ENCODE results near the gene TPRG1. TPM values are rescaled to one million over a fixed set of nuclear protein-coding genes. Genes with fewer than 3 reads are reported as not detected.

The TPRG1 gene
- polyA plus RNA-seq, 1 donor (not counting 4 experiments of a cell fraction or from before 2014, with no cell fraction given): 1.5 TPM

DNA sequence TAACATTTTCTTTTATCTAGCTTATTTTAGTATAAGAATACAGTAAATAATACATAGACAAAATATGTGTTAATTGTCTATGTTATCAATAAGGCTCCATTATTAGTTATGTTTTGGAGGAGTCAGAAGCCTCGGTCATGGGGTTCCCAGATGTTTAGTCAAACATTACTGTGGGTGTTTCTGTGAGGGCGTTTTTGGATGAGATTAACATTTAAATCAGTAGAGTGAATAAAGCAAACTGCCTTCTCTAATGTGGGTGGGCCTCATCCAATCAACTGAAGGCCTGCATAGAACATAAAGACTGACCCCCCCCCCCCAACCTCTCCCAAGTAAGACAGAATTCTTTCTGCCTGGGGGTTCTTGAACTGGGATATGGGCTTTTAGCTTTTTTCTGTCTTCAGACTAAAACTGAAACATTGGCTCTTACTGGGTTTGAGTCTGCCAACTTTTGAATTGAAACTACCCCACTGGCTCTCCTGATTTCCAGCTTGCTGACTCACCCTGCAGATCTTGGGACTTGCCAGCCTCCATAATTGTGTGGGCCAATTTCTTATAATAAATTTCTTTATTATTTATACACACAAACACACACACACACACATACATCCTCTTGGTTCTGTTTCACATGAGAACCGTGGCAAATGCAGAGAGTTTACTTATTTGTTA lies 192.0 kb downstream of the TPRG1 start:
- no peak for DNase-seq (ENCODE audit: low read depth, low spot score)
- no peak overlapping the region for H3K4me2 ChIP-seq (ENCODE audit: control insufficient read depth, extremely low read depth, insufficient read depth, low read depth, low read length)
- TF ChIP-seq, protein P1, sequence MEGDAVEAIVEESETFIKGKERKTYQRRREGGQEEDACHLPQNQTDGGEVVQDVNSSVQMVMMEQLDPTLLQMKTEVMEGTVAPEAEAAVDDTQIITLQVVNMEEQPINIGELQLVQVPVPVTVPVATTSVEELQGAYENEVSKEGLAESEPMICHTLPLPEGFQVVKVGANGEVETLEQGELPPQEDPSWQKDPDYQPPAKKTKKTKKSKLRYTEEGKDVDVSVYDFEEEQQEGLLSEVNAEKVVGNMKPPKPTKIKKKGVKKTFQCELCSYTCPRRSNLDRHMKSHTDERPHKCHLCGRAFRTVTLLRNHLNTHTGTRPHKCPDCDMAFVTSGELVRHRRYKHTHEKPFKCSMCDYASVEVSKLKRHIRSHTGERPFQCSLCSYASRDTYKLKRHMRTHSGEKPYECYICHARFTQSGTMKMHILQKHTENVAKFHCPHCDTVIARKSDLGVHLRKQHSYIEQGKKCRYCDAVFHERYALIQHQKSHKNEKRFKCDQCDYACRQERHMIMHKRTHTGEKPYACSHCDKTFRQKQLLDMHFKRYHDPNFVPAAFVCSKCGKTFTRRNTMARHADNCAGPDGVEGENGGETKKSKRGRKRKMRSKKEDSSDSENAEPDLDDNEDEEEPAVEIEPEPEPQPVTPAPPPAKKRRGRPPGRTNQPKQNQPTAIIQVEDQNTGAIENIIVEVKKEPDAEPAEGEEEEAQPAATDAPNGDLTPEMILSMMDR (optimal IDR thresholded peaks at IDR 0.05 in 1 of 3, IDR thresholded peaks at IDR 0.05 in 1 of 3, conservative IDR thresholded peaks at IDR 0.05 in 1 of 3; ENCODE audit: extremely low read depth in 1 of 3, insufficient read depth in 2 of 3, low read length in 3 of 3): no peak
- TF ChIP-seq EZH2 (IDR thresholded peaks at IDR 0.05; ENCODE audit: low read length): no peak
- no peaks in the 10 kb centered on the region for H3K9me1 ChIP-seq (ENCODE audit: control insufficient read depth, extremely low read depth, insufficient read depth, low read length)
- no peak overlapping the region for H2AFZ ChIP-seq (ENCODE audit: control insufficient read depth, low read length)
- dilution Hi-C loops (cut with MboI; ENCODE audit: extremely low pct_ligation_motif_present, low sequenced_read_pairs): no loop called here
- no peaks in the 10 kb centered on the region for H3K79me2 ChIP-seq (ENCODE audit: control insufficient read depth, insufficient read depth, low read length)
- FAIRE-seq: no peak
- no peak overlapping the region for H3K27ac ChIP-seq (ENCODE audit: control insufficient read depth, insufficient read depth, low read length)
- H3K9ac ChIP-seq (ENCODE audit: control insufficient read depth, extremely low read depth, insufficient read depth, low read length): no peak overlapping the region
- no peaks in the 10 kb centered on the region for H3K27me3 ChIP-seq (ENCODE audit: control insufficient read depth, extremely low read depth, insufficient read depth, low read length)
- H3K4me1 ChIP-seq (ENCODE audit: control insufficient read depth, extremely low read depth, insufficient read depth, low read length): no peaks in the 10 kb centered on the region
- H3K9me3 ChIP-seq (ENCODE audit: control insufficient read depth, low read depth, low read length): no peaks in the 10 kb centered on the region
- no peaks in the 10 kb centered on the region for H4K20me1 ChIP-seq (ENCODE audit: control insufficient read depth, extremely low read depth, insufficient read depth, low read length)
- H3K4me3 ChIP-seq (ENCODE audit: control insufficient read depth in 2 of 3, extremely low read depth in 1 of 3, insufficient read depth in 2 of 3, low read depth in 1 of 3, low read length in 3 of 3): no peak overlapping the region
- H3K36me3 ChIP-seq (ENCODE audit: control insufficient read depth in 2 of 2, extremely low read depth in 1 of 2, insufficient read depth in 2 of 2, low read length in 2 of 2): no peaks in the 10 kb centered on the region

GRCh38 chr3:189365609-189366564 lies 194.1 kb downstream of the TPRG1 start:
- no peak for FAIRE-seq
- no peak overlapping the region for H3K27ac ChIP-seq (ENCODE audit: control insufficient read depth, insufficient read depth, low read length)

More at GRCh38 chr3:189365609-189366564, 194.1 kb downstream of the TPRG1 start:
- no peak for TF ChIP-seq EZH2 (IDR thresholded peaks at IDR 0.05; ENCODE audit: low read length)
- TF ChIP-seq, protein P1 (optimal IDR thresholded peaks at IDR 0.05 in 1 of 3, IDR thresholded peaks at IDR 0.05 in 1 of 3, conservative IDR thresholded peaks at IDR 0.05 in 1 of 3; ENCODE audit: extremely low read depth in 1 of 3, insufficient read depth in 2 of 3, low read length in 3 of 3): no peak
- H2AFZ ChIP-seq (ENCODE audit: control insufficient read depth, low read length): peak overlapping the region; percentile 10
- H3K36me3 ChIP-seq (ENCODE audit: control insufficient read depth in 2 of 2, extremely low read depth in 1 of 2, insufficient read depth in 2 of 2, low read length in 2 of 2): no peaks in the 10 kb centered on the region
- no peak for DNase-seq (ENCODE audit: low read depth, low spot score)
- no peaks in the 10 kb centered on the region for H3K4me1 ChIP-seq (ENCODE audit: control insufficient read depth, extremely low read depth, insufficient read depth, low read length)
- no peaks in the 10 kb centered on the region for H3K9me1 ChIP-seq (ENCODE audit: control insufficient read depth, extremely low read depth, insufficient read depth, low read length)
- H3K79me2 ChIP-seq (ENCODE audit: control insufficient read depth, insufficient read depth, low read length): no peaks in the 10 kb centered on the region
- dilution Hi-C loops (cut with MboI; ENCODE audit: extremely low pct_ligation_motif_present, low sequenced_read_pairs): no loop called here
- H3K9me3 ChIP-seq (ENCODE audit: control insufficient read depth, low read depth, low read length): no peaks in the 10 kb centered on the region
- no peaks in the 10 kb centered on the region for H3K27me3 ChIP-seq (ENCODE audit: control insufficient read depth, extremely low read depth, insufficient read depth, low read length)
- no peaks in the 10 kb centered on the region for H4K20me1 ChIP-seq (ENCODE audit: control insufficient read depth, extremely low read depth, insufficient read depth, low read length)
- H3K4me3 ChIP-seq (ENCODE audit: control insufficient read depth in 2 of 3, extremely low read depth in 1 of 3, insufficient read depth in 2 of 3, low read depth in 1 of 3, low read length in 3 of 3): no peak overlapping the region
- H3K9ac ChIP-seq (ENCODE audit: control insufficient read depth, extremely low read depth, insufficient read depth, low read length): no peak overlapping the region
- no peak overlapping the region for H3K4me2 ChIP-seq (ENCODE audit: control insufficient read depth, extremely low read depth, insufficient read depth, low read depth, low read length)
